Measurements from ENCODE around the gene MAB21L4. TPM values are rescaled to one million over a fixed set of nuclear protein-coding genes. Genes with fewer than 3 reads are reported as not detected.

Gene MAB21L4
- total and polyA plus RNA-seq, 2 donors from 2014 or later, result 6.1 to 28.5 TPM

- DNase-seq, result peak in 2 of 5 donors; percentile 7 to 30
- intact Hi-C loops (cut with DNase I), result no loop called here
- TF ChIP-seq, protein P1, sequence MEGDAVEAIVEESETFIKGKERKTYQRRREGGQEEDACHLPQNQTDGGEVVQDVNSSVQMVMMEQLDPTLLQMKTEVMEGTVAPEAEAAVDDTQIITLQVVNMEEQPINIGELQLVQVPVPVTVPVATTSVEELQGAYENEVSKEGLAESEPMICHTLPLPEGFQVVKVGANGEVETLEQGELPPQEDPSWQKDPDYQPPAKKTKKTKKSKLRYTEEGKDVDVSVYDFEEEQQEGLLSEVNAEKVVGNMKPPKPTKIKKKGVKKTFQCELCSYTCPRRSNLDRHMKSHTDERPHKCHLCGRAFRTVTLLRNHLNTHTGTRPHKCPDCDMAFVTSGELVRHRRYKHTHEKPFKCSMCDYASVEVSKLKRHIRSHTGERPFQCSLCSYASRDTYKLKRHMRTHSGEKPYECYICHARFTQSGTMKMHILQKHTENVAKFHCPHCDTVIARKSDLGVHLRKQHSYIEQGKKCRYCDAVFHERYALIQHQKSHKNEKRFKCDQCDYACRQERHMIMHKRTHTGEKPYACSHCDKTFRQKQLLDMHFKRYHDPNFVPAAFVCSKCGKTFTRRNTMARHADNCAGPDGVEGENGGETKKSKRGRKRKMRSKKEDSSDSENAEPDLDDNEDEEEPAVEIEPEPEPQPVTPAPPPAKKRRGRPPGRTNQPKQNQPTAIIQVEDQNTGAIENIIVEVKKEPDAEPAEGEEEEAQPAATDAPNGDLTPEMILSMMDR (IDR thresholded peaks at IDR 0.05; ENCODE audit: borderline replicate concordance, extremely low read depth, insufficient read depth), result no peak
- no peak overlapping the region for H3K4me3 ChIP-seq (ENCODE audit: low read length in 3 of 3)
- no peak overlapping the region for H3K9ac ChIP-seq (ENCODE audit: low read length in 3 of 3)
- no peak overlapping the region for H3K27ac ChIP-seq (ENCODE audit: low read depth in 2 of 2, low read length in 2 of 2)
- no peaks in the 10 kb centered on the region for H3K4me1 ChIP-seq (ENCODE audit: control insufficient read depth in 2 of 3, insufficient read depth in 2 of 3, low read depth in 1 of 3, low read length in 3 of 3)
- no peaks in the 10 kb centered on the region for H3K27me3 ChIP-seq (ENCODE audit: control insufficient read depth, insufficient read depth, low read length)
- no peaks in the 10 kb centered on the region for H3K36me3 ChIP-seq (ENCODE audit: control insufficient read depth in 2 of 3, insufficient read depth in 3 of 3, low read length in 3 of 3)
- peaks cover 0 to 6% (median 0%) of the 10 kb centered on the region in 3 donors for H3K9me3 ChIP-seq (ENCODE audit: control insufficient read depth in 2 of 3, insufficient read depth in 1 of 3, low read length in 3 of 3)
- no peak for FAIRE-seq
Measured at GRCh38 chr2:240930631-240931318, 34.8 kb upstream of the MAB21L4 start.

- Histone ChIP-seq H3K4me3 (ENCODE audit: low read length in 3 of 3) (no peak overlapping the region), H3K36me3 (ENCODE audit: control insufficient read depth in 2 of 3, insufficient read depth in 3 of 3, low read length in 3 of 3) (no peaks in the 10 kb centered on the region), H3K4me1 (ENCODE audit: control insufficient read depth in 2 of 3, insufficient read depth in 2 of 3, low read depth in 1 of 3, low read length in 3 of 3) (no peaks in the 10 kb centered on the region), H3K27me3 (ENCODE audit: control insufficient read depth, insufficient read depth, low read length) (no peaks in the 10 kb centered on the region), H3K9ac (ENCODE audit: low read length in 3 of 3) (no peak overlapping the region), H3K9me3 (ENCODE audit: control insufficient read depth in 2 of 3, insufficient read depth in 1 of 3, low read length in 3 of 3) (peaks cover 0 to 6% (median 0%) of the 10 kb centered on the region in 3 donors), H3K27ac (ENCODE audit: low read depth in 2 of 2, low read length in 2 of 2) (no peak overlapping the region)
- FAIRE-seq (no peak), DNase-seq (peak in 2 of 5 donors; percentile 4 to 65)
- TF ChIP-seq, protein P1 (IDR thresholded peaks at IDR 0.05; ENCODE audit: borderline replicate concordance, extremely low read depth, insufficient read depth), result no peak
- intact Hi-C loops (cut with DNase I), result no loop called here
Measured at GRCh38 chr2:240930096-240930630, 34.2 kb upstream of the MAB21L4 start.

- H3K27me3 ChIP-seq (ENCODE audit: control insufficient read depth, insufficient read depth, low read length), result no peaks in the 10 kb centered on the region
- H3K4me1 ChIP-seq (ENCODE audit: control insufficient read depth in 2 of 3, insufficient read depth in 2 of 3, low read depth in 1 of 3, low read length in 3 of 3), result no peaks in the 10 kb centered on the region
- TF ChIP-seq, protein P1 (IDR thresholded peaks at IDR 0.05; ENCODE audit: borderline replicate concordance, extremely low read depth, insufficient read depth), result no peak
- no peak overlapping the region for H3K9ac ChIP-seq (ENCODE audit: low read length in 3 of 3)
- intact Hi-C loops (cut with DNase I), result no loop called here
- H3K27ac ChIP-seq (ENCODE audit: low read depth in 2 of 2, low read length in 2 of 2), result no peak overlapping the region
- FAIRE-seq (no peak), DNase-seq (peak in 2 of 5 donors; percentile 7 to 26)
- H3K36me3 ChIP-seq (ENCODE audit: control insufficient read depth in 2 of 3, insufficient read depth in 3 of 3, low read length in 3 of 3), result no peaks in the 10 kb centered on the region
- peaks cover 0 to 6% (median 0%) of the 10 kb centered on the region in 3 donors for H3K9me3 ChIP-seq (ENCODE audit: control insufficient read depth in 2 of 3, insufficient read depth in 1 of 3, low read length in 3 of 3)
- H3K4me3 ChIP-seq (ENCODE audit: low read length in 3 of 3), result no peak overlapping the region
Measured at GRCh38 chr2:240929364-240930095, 33.6 kb upstream of the MAB21L4 start.

Measured in kidney (tissue), 14 donors.